ENCODE data around the gene GTF2A1L. TPM values are rescaled to one million over a fixed set of nuclear protein-coding genes. Genes with fewer than 3 reads are reported as not detected.
"Not testable (repeated sequence)": the region's sequence is repeated elsewhere in the genome, so short reads cannot be mapped to it uniquely, and the experiment has no call there.

Gene GTF2A1L
- total RNA-seq, 1 donor from 2014 or later, result 0.59 TPM

DNA sequence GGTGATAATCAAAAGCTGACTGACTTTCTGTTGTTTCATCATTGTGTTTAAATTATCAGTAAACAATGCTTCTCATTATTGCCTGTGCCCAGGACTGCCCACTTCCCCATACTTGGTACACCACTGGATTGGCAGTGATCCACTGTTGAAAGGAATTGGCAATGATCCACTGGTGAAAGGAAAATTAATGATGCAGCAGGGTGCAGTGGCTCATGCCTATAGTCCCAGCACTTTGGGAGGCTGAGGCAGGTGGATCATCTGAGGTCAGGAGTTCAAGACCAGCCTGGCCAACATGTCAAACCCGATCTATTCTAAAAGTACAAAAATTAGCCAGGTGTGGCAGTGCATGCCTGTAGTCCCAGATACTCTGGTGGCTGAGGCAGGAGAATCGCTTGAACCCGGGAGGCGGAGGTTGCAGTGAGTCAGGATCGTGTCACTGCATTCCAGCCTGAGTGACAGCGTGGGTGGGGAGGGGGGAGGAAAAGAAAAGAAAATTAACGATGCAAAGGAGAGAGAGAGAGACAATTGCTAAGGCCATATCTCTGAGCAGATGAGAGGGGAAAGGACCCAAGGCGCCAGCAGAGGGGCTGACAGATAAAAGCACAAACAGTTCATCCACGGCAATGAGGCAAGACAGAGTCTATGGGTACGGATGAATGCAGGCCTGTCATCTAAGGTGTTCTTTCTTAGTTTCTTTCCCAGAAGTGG lies 10.2 kb upstream of the GTF2A1L start:
- DNase-seq (ENCODE audit: low read depth, low spot score), result no peak

DNA sequence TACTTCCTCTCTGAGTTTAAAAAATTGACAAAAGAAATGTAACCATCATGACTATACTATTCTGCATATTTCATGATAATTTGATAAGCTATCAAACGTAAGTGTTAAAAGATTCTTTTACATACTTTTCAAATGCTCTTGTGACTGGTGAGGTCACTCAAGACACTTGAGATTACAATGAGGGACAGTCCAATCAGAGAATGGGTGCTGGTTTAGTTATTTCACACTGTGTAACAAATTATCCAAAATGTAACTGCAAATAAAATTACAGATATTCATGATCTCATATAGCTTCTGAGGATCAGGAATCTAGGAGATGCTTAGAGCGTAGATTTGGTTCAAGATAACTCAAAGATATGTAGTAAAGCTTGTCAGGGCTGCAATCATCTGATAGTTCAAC lies 4.4 kb upstream of the GTF2A1L start:
- no peak for DNase-seq (ENCODE audit: low read depth, low spot score)

GRCh38 chr2:48614581-48614980 lies 3.1 kb upstream of the GTF2A1L start:
- DNase-seq (ENCODE audit: low read depth, low spot score), result not testable (repeated sequence)

GRCh38 chr2:48619526-48619925 lies 1.9 kb downstream of the GTF2A1L start:
- no peak for DNase-seq (ENCODE audit: low read depth, low spot score)

- DNase-seq (ENCODE audit: low read depth, low spot score), result no peak
These were observed 2.9 kb downstream of the GTF2A1L start for GRCh38 chr2:48620604-48621003.

DNA sequence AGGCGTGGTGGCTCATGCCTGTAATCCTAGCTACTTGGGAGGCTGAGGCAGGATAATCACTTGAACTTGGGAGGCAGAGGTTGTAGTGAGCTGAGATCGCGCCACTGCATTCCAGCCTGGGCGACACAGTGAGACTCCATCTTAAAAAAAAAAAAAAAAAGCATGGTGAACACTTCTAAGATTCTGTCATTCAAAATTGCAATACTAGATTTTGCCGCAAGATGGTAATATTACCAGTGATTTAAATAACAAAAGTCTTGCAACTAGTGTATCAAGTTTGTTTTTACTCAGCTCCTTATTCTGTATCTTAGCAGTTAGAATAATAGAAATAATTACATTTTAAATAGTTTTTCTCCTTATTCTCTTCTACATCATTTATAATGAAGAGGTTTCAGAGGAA lies 5.0 kb downstream of the GTF2A1L start:
- DNase-seq (ENCODE audit: low read depth, low spot score), result not testable (repeated sequence)

- no peak for DNase-seq (ENCODE audit: low read depth, low spot score)
These were observed 7.0 kb downstream of the GTF2A1L start for GRCh38 chr2:48624696-48625095.

GRCh38 chr2:48626047-48626446 lies 8.4 kb downstream of the GTF2A1L start:
- DNase-seq (ENCODE audit: low read depth, low spot score), result no peak

DNA sequence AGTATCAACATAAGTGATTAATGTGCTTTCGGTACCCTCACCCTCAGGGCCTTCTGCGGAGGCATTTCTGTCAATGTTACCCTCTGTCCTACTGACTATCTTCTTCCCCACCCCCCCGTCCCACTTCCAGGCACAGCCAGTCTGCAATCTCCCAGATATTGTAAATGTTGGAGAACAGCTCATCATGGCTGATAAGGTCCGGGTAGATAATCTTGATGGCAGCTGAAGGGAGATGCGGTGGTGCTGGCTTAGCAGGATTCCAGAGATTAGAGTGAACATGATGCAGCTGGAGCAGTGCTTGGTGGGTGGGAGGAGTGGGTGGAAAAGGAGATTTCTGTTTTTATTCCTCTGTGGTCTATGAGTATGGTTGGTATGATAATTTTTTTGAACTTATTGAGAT lies 15.5 kb downstream of the GTF2A1L start:
- DNase-seq (ENCODE audit: low read depth, low spot score), result no peak

- no peak for DNase-seq (ENCODE audit: low read depth, low spot score)
These were observed 18.1 kb downstream of the GTF2A1L start for GRCh38 chr2:48635786-48636185.

DNA sequence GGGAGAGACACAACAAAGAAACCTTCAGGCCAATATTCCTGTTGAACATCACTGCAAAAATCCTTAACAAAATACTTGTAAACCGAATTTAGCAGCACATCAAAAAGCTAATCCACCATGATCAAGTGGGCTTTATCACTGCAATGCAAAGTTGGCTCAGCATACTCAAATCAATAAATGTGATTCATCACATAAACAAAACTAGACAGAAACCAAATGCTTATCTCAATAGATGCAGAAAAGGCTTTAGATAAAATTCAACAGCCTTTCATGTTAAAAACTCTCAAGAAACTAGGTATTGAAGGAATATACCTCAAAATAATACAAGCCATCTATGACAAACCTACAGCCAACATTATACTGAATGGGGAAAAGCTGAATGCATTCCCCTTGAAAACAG lies 20.6 kb downstream of the GTF2A1L start:
- no peak for DNase-seq (ENCODE audit: low read depth, low spot score)

DNA sequence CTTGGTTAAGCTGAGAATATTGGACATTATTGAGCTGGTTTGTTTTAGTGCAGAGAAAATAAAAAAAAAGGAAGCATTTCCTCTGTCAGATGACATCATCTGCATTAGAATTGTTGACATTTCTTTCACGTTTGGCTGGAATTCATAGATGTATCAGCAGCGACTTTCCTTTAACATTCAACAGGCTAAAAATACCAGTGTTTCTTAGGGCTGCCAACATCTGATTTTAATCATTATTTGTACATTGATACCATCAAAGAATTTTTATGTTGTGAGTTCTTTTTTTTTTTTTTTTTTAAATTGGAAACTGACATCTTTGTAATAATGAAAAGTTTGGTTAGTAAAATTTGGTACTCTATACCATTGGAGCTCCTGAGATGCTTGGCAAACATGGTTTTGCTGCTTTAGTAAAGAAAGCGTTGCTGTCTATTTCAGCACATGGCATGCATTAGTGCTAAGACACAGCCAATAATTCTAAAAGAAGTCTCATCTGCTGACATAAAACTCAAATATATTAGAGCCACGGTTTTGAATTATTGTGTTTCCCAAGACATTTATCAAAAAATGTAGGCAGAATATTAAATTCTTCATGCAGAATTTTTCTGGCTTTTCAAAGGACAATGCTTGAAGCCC lies 33.6 kb downstream of the GTF2A1L start:
- peak; percentile 1 for DNase-seq (ENCODE audit: low read depth, low spot score)

- DNase-seq (ENCODE audit: low read depth, low spot score), result no peak
These were observed 51.3 kb downstream of the GTF2A1L start for GRCh38 chr2:48668992-48669391.

GRCh38 chr2:48673581-48673980 lies 55.9 kb downstream of the GTF2A1L start:
- no peak for DNase-seq (ENCODE audit: low read depth, low spot score)

DNA sequence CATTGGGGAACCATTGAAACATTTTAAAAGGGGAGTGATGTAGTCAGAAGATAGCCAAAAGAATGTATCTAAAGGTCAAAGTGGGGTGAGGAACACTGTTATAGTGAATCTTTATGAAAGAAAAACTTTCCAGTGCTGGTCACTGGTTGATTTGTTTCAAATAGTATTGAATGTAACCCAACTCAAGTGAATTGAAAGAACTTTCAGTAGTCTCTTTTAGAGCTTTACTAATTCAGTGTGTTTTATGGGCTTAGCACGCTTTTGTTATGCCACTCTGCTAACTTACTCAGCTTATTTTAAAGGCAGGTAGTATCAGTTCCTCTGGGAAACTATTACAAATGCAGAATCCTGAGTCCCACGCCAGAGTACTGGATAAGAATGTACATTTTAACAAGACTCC lies 57.3 kb downstream of the GTF2A1L start:
- no peak for DNase-seq (ENCODE audit: low read depth, low spot score)

GRCh38 chr2:48677450-48677849 lies 59.8 kb downstream of the GTF2A1L start:
- no peak for DNase-seq (ENCODE audit: low read depth, low spot score)

- no peak for DNase-seq (ENCODE audit: low read depth, low spot score)
These were observed 67.5 kb downstream of the GTF2A1L start for GRCh38 chr2:48685126-48685525.

- DNase-seq (ENCODE audit: low read depth, low spot score), result no peak
These were observed 74.5 kb downstream of the GTF2A1L start for GRCh38 chr2:48691935-48692691.

- no peak for DNase-seq (ENCODE audit: low read depth, low spot score)
These were observed 75.4 kb downstream of the GTF2A1L start for GRCh38 chr2:48693066-48693465.

DNA sequence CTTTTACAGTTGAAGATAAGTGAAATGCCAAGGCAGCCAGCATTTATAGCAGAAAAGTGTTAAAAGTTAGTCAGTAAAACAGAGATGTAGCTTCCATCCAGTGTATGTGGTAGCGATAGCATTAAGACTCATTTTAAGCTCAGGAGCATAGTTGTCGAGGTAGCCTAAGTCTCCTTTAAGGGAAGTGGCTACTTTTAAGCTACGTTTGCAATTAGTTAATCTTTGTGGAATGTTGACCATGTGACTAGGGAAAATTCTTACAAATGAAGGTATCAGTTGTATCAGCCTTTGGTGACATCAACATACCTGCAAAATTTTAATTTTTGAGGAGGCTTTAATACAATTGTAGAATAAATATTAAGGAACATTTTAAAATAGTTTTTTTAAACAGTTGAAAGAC lies 76.0 kb downstream of the GTF2A1L start:
- DNase-seq (ENCODE audit: low read depth, low spot score), result no peak

GRCh38 chr2:48694149-48694548 lies 76.5 kb downstream of the GTF2A1L start:
- DNase-seq (ENCODE audit: low read depth, low spot score), result no peak

- no peak for DNase-seq (ENCODE audit: low read depth, low spot score)
These were observed 78.3 kb downstream of the GTF2A1L start for GRCh38 chr2:48695991-48696390.

GRCh38 chr2:48696881-48697280 lies 79.2 kb downstream of the GTF2A1L start:
- no peak for DNase-seq (ENCODE audit: low read depth, low spot score)
